ENCODE data around the gene FEM1A.
"Not testable (repeated sequence)": the region's sequence is repeated elsewhere in the genome, so short reads cannot be mapped to it uniquely, and the experiment has no call there.

Gene FEM1A

GRCh38 chr19:4776436-4777211 is 14.9 kb upstream of the FEM1A start:
- Histone ChIP-seq H3K27me3 (ENCODE audit: control insufficient read depth, insufficient read depth, low read length) (peaks cover 11% of the 10 kb centered on the region), H3K36me3 (ENCODE audit: control insufficient read depth, insufficient read depth, low read length) (no peaks in the 10 kb centered on the region), H3K9ac (ENCODE audit: low read depth, low read length) (no peak overlapping the region), H3K9me3 (ENCODE audit: control insufficient read depth, insufficient read depth, low read length) (no peaks in the 10 kb centered on the region), H3K4me1 (ENCODE audit: control insufficient read depth, insufficient read depth, low read length) (no peaks in the 10 kb centered on the region), H3K4me3 (ENCODE audit: low read depth, low read length) (no peak overlapping the region)

- H3K36me3 ChIP-seq (ENCODE audit: control insufficient read depth, insufficient read depth, low read length); H3K9me3 ChIP-seq (ENCODE audit: control insufficient read depth, insufficient read depth, low read length); H3K27me3 ChIP-seq (ENCODE audit: control insufficient read depth, insufficient read depth, low read length); H3K9ac ChIP-seq (ENCODE audit: low read depth, low read length); H3K4me1 ChIP-seq (ENCODE audit: control insufficient read depth, insufficient read depth, low read length); H3K4me3 ChIP-seq (ENCODE audit: low read depth, low read length): not testable (repeated sequence)
Measured at GRCh38 chr19:4778124-4778523, 13.4 kb upstream of the FEM1A start.

- Histone ChIP-seq H3K36me3 (ENCODE audit: control insufficient read depth, insufficient read depth, low read length) (no peaks in the 10 kb centered on the region), H3K9ac (ENCODE audit: low read depth, low read length) (no peak overlapping the region), H3K27me3 (ENCODE audit: control insufficient read depth, insufficient read depth, low read length) (no peaks in the 10 kb centered on the region), H3K9me3 (ENCODE audit: control insufficient read depth, insufficient read depth, low read length) (no peaks in the 10 kb centered on the region), H3K4me1 (ENCODE audit: control insufficient read depth, insufficient read depth, low read length) (no peaks in the 10 kb centered on the region), H3K4me3 (ENCODE audit: low read depth, low read length) (no peak overlapping the region)
Measured at GRCh38 chr19:4780860-4781259, 10.7 kb upstream of the FEM1A start.

GRCh38 chr19:4781801-4782200 is 9.7 kb upstream of the FEM1A start:
- Histone ChIP-seq H3K27me3 (ENCODE audit: control insufficient read depth, insufficient read depth, low read length) (no peaks in the 10 kb centered on the region), H3K4me3 (ENCODE audit: low read depth, low read length) (no peak overlapping the region), H3K9ac (ENCODE audit: low read depth, low read length) (no peak overlapping the region), H3K4me1 (ENCODE audit: control insufficient read depth, insufficient read depth, low read length) (no peaks in the 10 kb centered on the region), H3K9me3 (ENCODE audit: control insufficient read depth, insufficient read depth, low read length) (no peaks in the 10 kb centered on the region), H3K36me3 (ENCODE audit: control insufficient read depth, insufficient read depth, low read length) (no peaks in the 10 kb centered on the region)

- H3K9ac ChIP-seq (ENCODE audit: low read depth, low read length); H3K36me3 ChIP-seq (ENCODE audit: control insufficient read depth, insufficient read depth, low read length); H3K27me3 ChIP-seq (ENCODE audit: control insufficient read depth, insufficient read depth, low read length); H3K4me1 ChIP-seq (ENCODE audit: control insufficient read depth, insufficient read depth, low read length); H3K4me3 ChIP-seq (ENCODE audit: low read depth, low read length); H3K9me3 ChIP-seq (ENCODE audit: control insufficient read depth, insufficient read depth, low read length): not testable (repeated sequence)
Measured at GRCh38 chr19:4786412-4787016, 5.0 kb upstream of the FEM1A start.

GRCh38 chr19:4792019-4792865 is 708 bp downstream of the FEM1A start:
- not testable (repeated sequence) for H3K9me3 ChIP-seq (ENCODE audit: control insufficient read depth, insufficient read depth, low read length); H3K4me1 ChIP-seq (ENCODE audit: control insufficient read depth, insufficient read depth, low read length); H3K27me3 ChIP-seq (ENCODE audit: control insufficient read depth, insufficient read depth, low read length)
- peak overlapping the region; percentile 93 for H3K9ac ChIP-seq (ENCODE audit: low read depth, low read length)
- H3K4me3 ChIP-seq (ENCODE audit: low read depth, low read length): peak overlapping the region; percentile 73
- H3K36me3 ChIP-seq (ENCODE audit: control insufficient read depth, insufficient read depth, low read length): peaks cover 14% of the 10 kb centered on the region

GRCh38 chr19:4792866-4793195 is 1.3 kb downstream of the FEM1A start:
- not testable (repeated sequence) for H3K9me3 ChIP-seq (ENCODE audit: control insufficient read depth, insufficient read depth, low read length); H3K4me1 ChIP-seq (ENCODE audit: control insufficient read depth, insufficient read depth, low read length); H3K9ac ChIP-seq (ENCODE audit: low read depth, low read length); H3K27me3 ChIP-seq (ENCODE audit: control insufficient read depth, insufficient read depth, low read length)
- peaks cover 14% of the 10 kb centered on the region for H3K36me3 ChIP-seq (ENCODE audit: control insufficient read depth, insufficient read depth, low read length)
- peak overlapping the region; percentile 73 for H3K4me3 ChIP-seq (ENCODE audit: low read depth, low read length)

- peaks cover 14% of the 10 kb centered on the region for H3K36me3 ChIP-seq (ENCODE audit: control insufficient read depth, insufficient read depth, low read length)
- H3K4me1 ChIP-seq (ENCODE audit: control insufficient read depth, insufficient read depth, low read length); H3K4me3 ChIP-seq (ENCODE audit: low read depth, low read length); H3K9ac ChIP-seq (ENCODE audit: low read depth, low read length); H3K9me3 ChIP-seq (ENCODE audit: control insufficient read depth, insufficient read depth, low read length); H3K27me3 ChIP-seq (ENCODE audit: control insufficient read depth, insufficient read depth, low read length): not testable (repeated sequence)
Measured at GRCh38 chr19:4793278-4793677, 1.7 kb downstream of the FEM1A start.

- H3K4me1 ChIP-seq (ENCODE audit: control insufficient read depth, insufficient read depth, low read length): no peaks in the 10 kb centered on the region
- no peak overlapping the region for H3K4me3 ChIP-seq (ENCODE audit: low read depth, low read length)
- no peaks in the 10 kb centered on the region for H3K27me3 ChIP-seq (ENCODE audit: control insufficient read depth, insufficient read depth, low read length)
- H3K9ac ChIP-seq (ENCODE audit: low read depth, low read length): no peak overlapping the region
- H3K36me3 ChIP-seq (ENCODE audit: control insufficient read depth, insufficient read depth, low read length): peaks cover 14% of the 10 kb centered on the region
- no peaks in the 10 kb centered on the region for H3K9me3 ChIP-seq (ENCODE audit: control insufficient read depth, insufficient read depth, low read length)
Measured at GRCh38 chr19:4794971-4795370, 3.4 kb downstream of the FEM1A start.

- H3K9ac ChIP-seq (ENCODE audit: low read depth, low read length): no peak overlapping the region
- no peaks in the 10 kb centered on the region for H3K9me3 ChIP-seq (ENCODE audit: control insufficient read depth, insufficient read depth, low read length)
- H3K36me3 ChIP-seq (ENCODE audit: control insufficient read depth, insufficient read depth, low read length): peaks cover 14% of the 10 kb centered on the region
- H3K4me1 ChIP-seq (ENCODE audit: control insufficient read depth, insufficient read depth, low read length): no peaks in the 10 kb centered on the region
- H3K27me3 ChIP-seq (ENCODE audit: control insufficient read depth, insufficient read depth, low read length): no peaks in the 10 kb centered on the region
- no peak overlapping the region for H3K4me3 ChIP-seq (ENCODE audit: low read depth, low read length)
Measured at GRCh38 chr19:4795400-4795799, 3.9 kb downstream of the FEM1A start.

- H3K27me3 ChIP-seq (ENCODE audit: control insufficient read depth, insufficient read depth, low read length): no peaks in the 10 kb centered on the region
- no peak overlapping the region for H3K9ac ChIP-seq (ENCODE audit: low read depth, low read length)
- no peak overlapping the region for H3K4me3 ChIP-seq (ENCODE audit: low read depth, low read length)
- H3K9me3 ChIP-seq (ENCODE audit: control insufficient read depth, insufficient read depth, low read length): no peaks in the 10 kb centered on the region
- no peaks in the 10 kb centered on the region for H3K36me3 ChIP-seq (ENCODE audit: control insufficient read depth, insufficient read depth, low read length)
- H3K4me1 ChIP-seq (ENCODE audit: control insufficient read depth, insufficient read depth, low read length): no peaks in the 10 kb centered on the region
Measured at GRCh38 chr19:4800591-4801081, 9.1 kb downstream of the FEM1A start.

Measured in iPS-15b (cell line).